Left forelimb (tissue), 1 donor: Measurements from ENCODE around the gene CCR2.
"Not testable (repeated sequence)": the region's sequence is repeated elsewhere in the genome, so short reads cannot be mapped to it uniquely, and the experiment has no call there.

Experiments
- DNase-seq: peaks from one replicate; pipeline ENCODE4 v3.0.0-alpha.2; 2018; ENCODE audit warnings: low spot score

The CCR2 gene

GRCh38 chr3:46378426-46378942, 24.6 kb downstream of the CCR2 start:
- DNase-seq, result no peak

GRCh38 chr3:46380471-46381221, 26.7 kb downstream of the CCR2 start:
- DNase-seq, result no peak

- DNase-seq, result no peak
Measured at GRCh38 chr3:46381625-46382024, 27.7 kb downstream of the CCR2 start.

GRCh38 chr3:46383211-46383950, 29.5 kb downstream of the CCR2 start:
- DNase-seq, result no peak

GRCh38 chr3:46383951-46384330, 30.0 kb downstream of the CCR2 start:
- no peak for DNase-seq

GRCh38 chr3:46386205-46386604, 32.3 kb downstream of the CCR2 start:
- no peak for DNase-seq

GRCh38 chr3:46388847-46389246, 34.9 kb downstream of the CCR2 start:
- DNase-seq, result not testable (repeated sequence)

GRCh38 chr3:46389306-46389705, 35.4 kb downstream of the CCR2 start:
- DNase-seq, result no peak

- DNase-seq, result not testable (repeated sequence)
Measured at GRCh38 chr3:46391526-46391925, 37.6 kb downstream of the CCR2 start.

- DNase-seq, result no peak
Measured at GRCh38 chr3:46393011-46393410, 39.1 kb downstream of the CCR2 start.

GRCh38 chr3:46393554-46394434, 39.9 kb downstream of the CCR2 start:
- DNase-seq, result no peak

- no peak for DNase-seq
Measured at GRCh38 chr3:46395210-46395661, 41.3 kb downstream of the CCR2 start.

- DNase-seq, result no peak
Measured at GRCh38 chr3:46395766-46396530, 42.0 kb downstream of the CCR2 start.

GRCh38 chr3:46397111-46397510, 43.2 kb downstream of the CCR2 start:
- DNase-seq, result no peak

GRCh38 chr3:46398186-46398955, 44.5 kb downstream of the CCR2 start:
- DNase-seq, result no peak

- no peak for DNase-seq
Measured at GRCh38 chr3:46399098-46399497, 45.2 kb downstream of the CCR2 start.

GRCh38 chr3:46399557-46399956, 45.6 kb downstream of the CCR2 start:
- no peak for DNase-seq

GRCh38 chr3:46400000-46400734, 46.3 kb downstream of the CCR2 start:
- no peak for DNase-seq

- no peak for DNase-seq
Measured at GRCh38 chr3:46400846-46401245, 46.9 kb downstream of the CCR2 start.

GRCh38 chr3:46401579-46401978, 47.7 kb downstream of the CCR2 start:
- DNase-seq, result no peak
